WI38 (cell line): ENCODE results near the gene RBM10.

Source experiments
- H3K4me3 ChIP-seq: 2 replicates; pipeline ENCODE4 v1.5.1; 2011; ENCODE audit warnings: low read depth, mild to moderate bottlenecking, control low read depth, low read length
- CTCF ChIP-seq: IDR thresholded peaks from 2 replicates; pipeline ENCODE4 v1.5.1; 2012; ENCODE audit warnings: low read depth, mild to moderate bottlenecking, control low read depth, low read length

Gene RBM10

DNA sequence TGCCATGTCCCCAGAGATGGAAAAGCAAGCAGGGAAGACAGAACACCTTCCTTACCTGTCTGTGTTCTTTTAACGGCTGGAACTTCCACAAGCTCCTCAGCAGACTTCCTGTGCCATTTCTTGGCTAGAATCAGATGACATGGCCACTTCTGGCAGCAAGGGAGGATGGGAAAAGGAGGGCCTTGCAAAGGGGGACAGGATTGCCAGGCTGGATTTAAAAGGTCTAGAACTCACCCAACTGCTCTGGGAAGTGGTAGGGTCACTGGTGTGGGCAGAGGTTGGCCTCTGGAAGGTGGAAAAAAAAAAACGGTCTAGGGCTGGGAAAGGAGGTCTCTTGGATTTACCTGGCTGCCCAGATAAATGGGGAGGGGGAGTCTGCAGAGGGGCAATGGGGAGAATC lies 86.1 kb downstream of the RBM10 start:
- no peak overlapping the region for H3K4me3 ChIP-seq
- TF ChIP-seq CTCF = no peak

DNA sequence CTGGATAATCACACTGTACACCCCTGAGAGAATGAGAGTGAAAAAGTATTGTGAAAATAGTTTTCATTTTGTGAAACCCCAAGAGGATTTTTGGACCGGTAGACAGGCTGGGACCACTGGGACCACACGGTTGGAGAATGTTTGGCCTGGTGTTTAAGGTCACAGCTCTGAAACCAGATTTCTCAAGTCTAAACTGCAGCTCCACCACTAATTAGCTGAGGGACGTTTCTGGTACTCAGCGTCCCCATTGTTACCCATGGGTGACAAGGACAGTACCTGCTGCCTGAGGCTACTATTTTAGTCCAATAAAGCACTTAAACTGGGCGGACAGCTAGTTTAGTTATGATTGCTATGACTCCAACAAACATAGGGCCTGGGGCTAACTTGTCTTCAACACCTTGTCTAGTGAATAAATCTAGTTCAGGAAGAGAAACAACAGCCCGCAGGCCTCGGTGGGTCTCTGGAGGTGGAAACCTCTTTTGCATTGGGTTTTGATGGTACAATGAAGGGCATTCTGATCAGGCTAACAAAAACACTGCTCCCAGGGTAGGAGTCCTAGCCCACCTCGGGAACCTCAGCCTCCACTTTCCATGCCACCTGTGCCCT lies 87.3 kb downstream of the RBM10 start:
- H3K4me3 ChIP-seq = peak overlapping the region; percentile 70
- TF ChIP-seq CTCF = no peak

GRCh38 chrX:47232803-47233332 lies 87.8 kb downstream of the RBM10 start, which contains the start of gene USP11:
TSS of gene USP11 (plus strand) at chrX:47233009. CDS start at chrX:47233044, 35 bp downstream.
- no peak for TF ChIP-seq CTCF
- peak within 1 kb of the TSS; percentile 70 for H3K4me3 ChIP-seq

DNA sequence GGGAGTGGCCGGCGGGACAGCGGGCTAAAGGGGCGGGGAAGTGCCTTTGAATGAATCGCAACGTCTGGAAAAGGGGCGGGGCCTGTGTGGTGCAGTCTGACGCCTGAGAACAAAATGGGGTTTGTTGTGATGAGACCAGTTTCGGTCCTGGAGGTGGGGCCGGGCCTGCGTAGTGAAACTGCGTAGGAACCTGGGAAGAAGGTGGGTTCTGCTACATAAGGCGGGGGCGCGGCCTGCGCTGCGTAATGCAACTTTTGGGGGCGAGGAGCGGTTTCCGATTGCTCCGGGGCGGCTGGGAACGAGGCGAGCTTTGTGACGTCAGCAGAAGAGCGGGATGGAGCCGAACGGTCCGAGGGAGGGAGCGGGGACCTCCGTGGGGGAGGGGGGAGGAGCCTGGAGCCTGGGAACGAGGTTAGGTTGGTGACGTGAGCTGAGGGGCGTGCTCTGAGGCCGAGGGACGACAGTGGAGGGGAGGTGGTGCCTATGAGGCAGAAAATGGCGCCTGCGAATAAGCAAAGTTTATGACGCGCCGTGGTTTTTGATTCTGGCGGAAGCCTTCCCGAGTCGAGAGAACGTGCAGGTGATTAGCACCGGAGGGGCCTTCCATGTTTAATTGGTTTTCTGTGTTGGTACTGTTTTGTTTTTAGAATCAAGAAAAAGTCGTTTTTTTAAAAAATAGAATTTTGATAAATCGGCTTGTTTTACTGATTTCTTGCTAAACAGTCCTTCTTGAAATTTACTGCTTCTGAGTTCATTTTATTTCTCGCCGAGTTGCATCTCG lies 88.5 kb downstream of the RBM10 start:
- H3K4me3 ChIP-seq = peak overlapping the region; percentile 70
- no peak for TF ChIP-seq CTCF

DNA sequence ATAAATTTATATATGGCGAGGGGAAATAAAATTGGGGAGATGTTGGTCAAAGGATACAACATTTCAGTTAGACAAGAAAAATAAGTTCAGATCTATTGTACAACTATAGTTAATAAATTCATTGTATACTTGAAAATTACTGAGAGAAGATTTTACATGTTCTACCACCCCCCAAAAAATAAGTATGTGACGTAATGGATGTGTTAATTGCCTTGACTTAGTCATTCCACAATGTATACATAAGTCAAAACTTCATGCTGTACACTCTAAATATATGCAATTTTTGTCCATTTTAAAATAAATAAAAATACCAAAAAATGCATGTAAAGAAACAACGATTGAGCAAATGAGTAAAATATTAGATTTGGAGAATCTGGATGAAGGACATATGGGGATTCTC lies 89.6 kb downstream of the RBM10 start:
- H3K4me3 ChIP-seq = peak overlapping the region; percentile 70
- no peak for TF ChIP-seq CTCF

- no peak for TF ChIP-seq CTCF
- no peak overlapping the region for H3K4me3 ChIP-seq
These were observed 90.7 kb downstream of the RBM10 start for GRCh38 chrX:47235691-47236103.
